Dedifferentiated amniotic fluid mesenchymal stem cell (primary cell): ENCODE results near the gene CFAP119.

Source experiments
- DNase-seq: peaks from one replicate; pipeline ENCODE4 v3.0.0-alpha.2; 2016; ENCODE audit errors: extremely low spot score

The CFAP119 gene

DNA sequence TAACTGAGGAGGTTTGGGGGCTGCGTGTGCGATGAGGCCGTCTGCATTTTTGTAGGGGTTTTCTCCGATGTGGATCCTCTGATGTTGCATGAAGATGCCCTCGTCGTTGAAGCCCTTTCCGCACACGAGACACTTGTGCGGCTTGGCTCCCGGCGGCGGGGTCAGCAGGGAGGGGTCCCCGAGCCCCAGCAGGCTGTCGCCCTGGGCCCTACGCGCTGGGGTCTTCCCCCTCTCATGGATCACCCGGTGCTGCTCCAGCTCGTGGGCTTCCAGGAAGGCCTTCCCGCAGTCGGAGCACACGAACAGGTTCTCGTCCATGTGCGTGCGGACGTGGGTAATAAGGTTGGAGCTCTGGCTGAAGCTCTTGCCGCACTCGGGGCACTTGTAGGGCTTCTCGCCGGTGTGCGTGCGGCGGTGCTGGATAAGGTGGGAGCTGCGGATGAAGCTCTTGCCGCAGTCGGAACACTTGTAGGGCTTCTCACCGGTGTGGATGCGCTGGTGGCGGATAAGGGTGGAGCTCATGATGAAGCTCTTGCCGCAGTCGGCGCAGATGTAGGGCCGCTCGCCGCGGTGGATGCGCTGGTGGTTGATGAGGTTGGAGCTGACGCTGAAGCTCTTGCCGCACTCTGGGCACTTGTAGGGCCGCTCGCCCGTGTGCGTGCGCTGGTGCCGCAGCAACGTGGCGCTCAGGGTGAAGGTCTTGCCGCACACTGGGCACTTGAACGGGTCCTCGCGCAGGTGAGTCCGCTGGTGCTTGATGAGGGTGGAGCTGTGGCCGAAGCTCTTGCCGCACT lies 20.8 kb upstream of the CFAP119 start:
- DNase-seq, result no peak

DNA sequence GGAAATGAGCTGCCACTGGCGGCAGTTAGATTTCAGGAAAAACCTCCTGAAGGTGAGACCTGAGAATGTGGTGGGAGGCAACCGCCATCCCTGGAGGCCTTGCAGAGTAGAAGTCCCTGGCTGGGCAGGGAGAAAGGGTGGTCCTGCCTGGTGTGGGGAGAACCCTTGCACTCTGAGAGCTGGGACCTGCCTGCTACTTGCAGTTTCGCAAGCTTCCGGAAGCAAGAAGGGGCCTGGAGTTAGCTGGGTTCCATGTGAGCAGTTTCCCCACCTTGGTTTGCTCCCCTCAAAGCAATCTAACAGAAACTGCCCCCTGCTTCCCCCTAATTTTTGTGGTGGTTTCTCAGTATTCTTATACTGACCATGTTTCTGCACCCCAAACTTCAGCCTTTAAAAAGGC lies 18.7 kb upstream of the CFAP119 start:
- no peak for DNase-seq

DNA sequence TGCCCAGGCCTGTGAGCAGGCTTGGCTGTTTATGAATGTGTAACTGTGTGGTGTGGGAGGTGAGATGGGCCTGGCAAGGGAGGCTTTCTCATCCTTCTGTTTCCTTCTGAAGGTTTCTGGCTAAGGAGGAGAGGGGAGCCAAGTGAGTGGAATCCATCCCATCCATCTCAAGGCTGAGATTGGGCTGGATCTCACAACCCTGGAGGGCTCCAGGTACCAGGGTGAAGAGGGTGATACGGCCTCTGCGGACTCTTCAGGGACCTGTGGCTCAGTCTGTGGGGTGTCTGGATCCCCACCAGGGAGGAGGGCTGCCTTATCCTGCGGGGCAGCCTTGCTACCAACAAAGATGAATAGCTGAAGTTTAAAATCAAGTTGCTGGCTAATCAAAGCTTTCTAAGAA lies 18.2 kb upstream of the CFAP119 start:
- DNase-seq, result no peak

DNA sequence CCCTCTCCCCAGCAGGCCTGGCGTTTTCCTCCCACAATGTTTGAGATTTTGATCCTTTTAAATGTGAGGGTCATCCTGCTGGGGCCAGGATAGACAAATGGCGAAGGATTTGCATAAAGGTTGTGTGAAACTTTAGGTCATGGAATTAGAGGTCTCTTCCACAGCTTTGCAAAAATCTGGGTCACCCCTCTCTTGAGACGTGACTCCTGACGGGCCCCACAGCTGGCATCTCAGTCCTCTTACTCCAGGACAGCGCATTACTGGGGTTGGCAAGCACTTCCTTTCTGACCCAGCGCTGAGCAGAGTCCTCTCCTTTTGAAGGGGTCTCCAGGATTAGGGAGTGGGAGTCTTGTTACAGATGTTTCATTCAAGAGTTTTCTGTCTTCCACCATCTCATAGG lies 17.7 kb upstream of the CFAP119 start:
- DNase-seq, result no peak

DNA sequence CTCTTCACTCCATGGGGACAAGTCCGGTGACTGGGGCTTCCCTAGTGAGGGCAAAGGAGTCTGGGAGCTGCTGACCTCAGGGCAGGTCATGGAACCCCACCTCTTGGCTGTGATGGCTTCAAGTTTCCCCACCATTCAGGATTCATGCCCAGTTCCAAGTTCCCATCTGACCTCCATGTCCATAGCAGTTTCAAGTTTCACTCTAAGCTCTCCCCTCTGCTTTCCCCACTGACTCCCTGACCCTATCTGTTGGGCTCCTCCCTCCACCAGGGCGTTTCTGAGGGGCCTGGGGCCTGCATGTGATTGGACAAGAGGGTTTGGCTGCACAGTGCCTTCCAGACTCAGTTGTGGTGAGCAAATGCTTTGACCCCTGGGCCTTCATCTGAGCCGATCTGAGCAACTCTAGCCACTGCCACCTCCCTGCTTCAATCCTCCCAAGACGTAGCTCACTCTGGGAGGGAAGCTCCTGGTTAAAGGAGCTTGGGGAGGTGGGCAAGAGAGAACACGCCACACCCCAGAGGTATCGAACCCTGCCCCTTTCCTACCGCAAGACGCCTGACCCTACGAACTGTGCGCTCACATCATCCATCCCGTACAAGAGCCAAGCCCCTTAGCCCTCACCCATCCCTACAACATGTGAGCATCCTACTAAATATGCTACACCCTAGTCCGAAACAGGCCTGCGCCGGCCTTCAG lies 16.8 kb upstream of the CFAP119 start:
- no peak for DNase-seq

DNA sequence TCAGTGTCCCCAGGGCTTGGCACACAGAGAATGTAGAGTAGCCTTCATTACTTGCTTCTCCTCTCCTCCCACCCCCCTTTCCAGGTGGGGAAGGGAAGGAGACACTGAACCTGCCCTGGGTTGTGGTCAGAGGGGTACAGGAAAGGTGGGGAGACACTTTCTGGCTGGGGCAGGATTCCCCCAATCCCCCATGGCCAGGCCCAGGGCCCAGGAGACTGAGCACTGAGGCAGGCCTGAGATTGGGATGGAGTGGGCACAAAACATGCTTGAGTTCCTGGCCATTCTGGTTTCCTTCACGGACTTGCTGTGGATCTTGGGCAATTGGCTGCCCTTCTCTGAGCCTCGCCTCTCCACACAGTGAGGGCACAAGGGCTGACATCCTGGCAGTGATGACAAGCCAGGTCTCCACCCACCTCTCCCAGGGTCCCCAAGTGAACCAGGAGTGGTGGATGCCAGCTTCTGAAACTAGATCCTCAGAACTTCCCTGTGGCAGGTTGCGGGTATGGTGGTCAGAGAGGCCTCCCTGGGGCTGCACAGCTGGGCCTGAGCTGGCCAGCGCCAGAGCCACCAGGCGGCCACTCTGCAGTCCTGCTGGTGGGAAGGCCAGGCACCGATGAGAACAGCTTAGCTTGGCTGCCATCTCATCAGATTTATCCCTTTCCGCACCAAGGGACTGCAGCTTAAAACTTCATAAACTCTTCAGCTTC lies 15.9 kb upstream of the CFAP119 start:
- DNase-seq, result no peak

DNA sequence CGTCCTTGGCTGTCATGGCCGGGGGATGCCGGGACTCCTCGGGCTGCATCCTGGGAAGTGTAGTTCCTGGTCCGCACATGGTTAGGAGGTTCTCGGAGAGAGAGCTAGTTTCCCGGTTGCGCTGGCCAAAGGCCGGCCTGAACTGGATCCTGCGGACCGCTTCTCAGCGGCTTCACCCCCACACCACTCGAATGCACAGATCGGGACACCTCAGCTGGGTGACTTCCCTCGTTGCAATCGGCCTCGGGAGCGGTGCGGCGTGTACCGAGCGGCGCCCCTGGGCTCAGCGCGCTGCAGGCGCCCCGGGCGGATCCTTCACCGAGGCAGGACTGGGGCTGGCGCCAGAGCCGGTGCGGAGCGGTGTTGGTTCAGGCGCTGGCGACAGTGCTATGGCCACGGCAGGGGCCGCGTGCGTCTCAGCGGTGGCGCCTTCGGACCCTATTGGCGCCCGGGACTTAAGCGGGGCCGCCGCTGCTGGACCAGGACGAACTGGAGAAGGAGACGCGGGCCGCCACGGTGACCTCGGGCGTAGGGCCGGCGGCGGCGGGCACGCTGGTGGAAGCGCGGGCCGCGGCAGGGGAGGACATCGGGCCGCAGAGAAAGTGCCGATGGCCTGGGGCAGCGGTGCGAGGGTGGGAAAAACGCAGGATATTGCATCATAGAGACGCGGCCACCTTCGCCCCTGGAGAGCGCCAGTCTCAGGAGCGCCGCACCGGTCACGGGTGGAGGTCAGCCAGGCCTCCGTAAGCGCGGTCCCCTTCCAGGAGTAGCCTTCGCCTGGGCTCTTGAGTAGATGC lies 13.7 kb upstream of the CFAP119 start:
- DNase-seq, result peak; percentile 61

DNA sequence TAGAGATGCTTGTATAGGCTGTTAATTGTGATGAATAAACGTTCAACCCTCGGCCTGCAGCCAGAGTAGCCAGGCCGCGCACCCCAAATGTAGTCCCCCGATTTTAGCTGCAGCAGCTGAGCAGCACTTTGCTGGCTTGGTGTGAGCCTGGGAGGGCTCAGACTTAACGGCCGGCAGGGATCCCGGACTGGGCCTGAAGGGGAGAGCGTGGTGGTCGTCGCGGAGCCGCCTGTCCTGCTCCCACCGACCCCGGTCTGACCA lies 13.2 kb upstream of the CFAP119 start:
- DNase-seq, result no peak

DNA sequence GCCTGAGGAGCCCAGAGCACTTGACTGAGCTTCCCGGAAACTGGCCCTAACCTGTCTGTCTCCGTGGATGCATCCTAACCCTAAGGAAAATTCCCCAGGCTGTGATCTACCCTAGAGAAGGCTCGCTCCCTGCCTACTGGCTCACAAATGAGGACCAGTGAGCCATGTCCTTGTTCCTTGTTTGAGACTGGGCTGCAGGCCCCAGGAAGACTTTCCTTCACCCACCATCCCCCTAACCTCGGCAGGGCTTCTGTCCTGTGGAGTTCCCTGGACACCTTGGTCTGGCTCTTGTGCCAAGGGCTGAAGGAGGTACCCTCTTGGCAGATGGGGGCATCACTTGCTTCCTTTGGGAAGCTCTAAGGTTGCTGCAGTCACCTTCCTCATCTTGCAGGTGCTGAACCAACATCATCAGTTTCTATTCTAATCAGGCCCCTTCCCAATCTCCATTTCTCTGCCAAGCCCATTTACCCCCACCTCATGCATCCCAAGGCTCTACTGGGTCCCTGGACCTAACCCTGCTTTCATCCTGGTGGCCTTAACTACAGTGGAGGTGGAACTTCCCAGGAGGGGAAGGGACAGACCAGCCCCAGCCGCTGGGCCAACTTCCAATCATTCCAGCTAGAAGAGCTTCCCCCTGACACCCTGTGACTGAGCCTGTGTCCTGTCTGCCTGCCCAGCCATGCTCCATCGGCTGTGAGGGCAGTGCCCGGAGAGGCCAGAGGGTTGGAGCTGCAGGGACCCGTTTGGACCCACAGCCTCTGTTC lies 12.7 kb upstream of the CFAP119 start:
- no peak for DNase-seq

DNA sequence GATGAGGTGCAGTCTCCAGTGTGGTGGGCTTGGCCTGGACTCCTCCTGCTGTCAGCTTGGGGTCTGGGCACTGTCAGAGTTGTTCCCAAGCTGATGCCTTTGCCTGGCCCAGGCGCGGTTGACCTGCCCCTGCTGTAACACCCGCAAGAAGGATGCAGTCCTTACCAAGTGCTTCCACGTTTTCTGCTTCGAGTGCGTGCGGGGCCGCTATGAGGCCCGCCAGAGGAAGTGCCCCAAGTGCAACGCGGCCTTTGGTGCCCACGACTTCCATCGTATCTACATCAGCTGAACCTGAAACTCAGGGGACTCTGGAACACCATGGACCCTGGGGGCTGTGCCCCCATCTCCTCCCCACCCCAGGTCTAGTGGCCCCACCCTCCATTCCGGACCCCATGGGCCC lies 12.0 kb upstream of the CFAP119 start:
- no peak for DNase-seq

DNA sequence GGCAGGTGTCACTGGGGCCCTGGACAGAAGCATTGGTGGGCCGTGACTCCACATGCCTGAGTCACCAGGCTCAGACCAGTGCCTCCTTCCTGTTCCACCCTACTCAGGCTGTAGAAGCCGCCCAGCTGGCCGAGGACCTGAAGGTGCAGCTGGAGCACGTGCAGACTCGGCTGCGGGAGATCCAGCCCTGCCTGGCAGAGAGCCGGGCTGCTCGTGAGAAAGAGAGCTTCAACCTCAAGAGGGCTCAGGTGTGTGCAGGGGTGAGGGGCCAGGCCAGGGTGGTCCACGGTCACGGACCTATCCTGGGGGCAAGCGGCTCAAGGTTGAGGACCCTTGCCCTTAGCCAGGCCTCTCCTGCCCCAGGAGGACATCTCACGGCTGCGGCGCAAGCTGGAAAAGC lies 9.9 kb upstream of the CFAP119 start:
- DNase-seq, result no peak

DNA sequence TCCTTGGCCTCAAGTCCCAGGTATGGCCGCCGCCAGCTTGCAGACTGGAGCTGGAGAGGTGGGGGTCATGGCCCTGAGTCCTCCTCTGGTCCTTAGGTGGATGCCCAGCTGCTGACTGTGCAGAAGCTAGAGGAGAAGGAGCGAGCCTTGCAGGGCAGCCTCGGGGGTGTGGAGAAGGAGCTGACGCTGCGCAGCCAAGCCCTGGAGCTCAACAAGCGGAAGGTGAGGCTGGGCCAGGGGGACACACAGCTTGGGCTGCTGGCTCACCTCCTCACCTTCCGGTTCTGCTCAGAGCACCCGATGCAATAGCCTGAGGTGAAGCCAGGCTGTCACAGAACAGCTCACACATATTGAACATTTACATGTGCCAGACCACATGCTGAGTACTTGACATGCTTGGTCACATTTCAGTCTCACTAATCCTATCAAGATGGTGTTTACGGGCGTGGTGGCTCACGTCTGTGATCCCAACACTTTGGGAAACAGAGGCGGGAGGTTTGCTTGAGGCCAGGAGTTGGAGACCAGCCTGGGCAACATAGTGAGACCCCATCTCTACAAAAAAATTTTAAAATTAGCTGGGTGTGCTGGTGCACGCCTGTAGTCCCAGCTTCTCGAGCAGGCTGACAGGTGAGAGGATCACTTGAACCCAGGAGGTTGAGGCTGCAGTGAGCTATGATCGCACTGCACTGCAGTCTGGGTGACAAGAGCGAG lies 7.7 kb upstream of the CFAP119 start:
- DNase-seq, result no peak

DNA sequence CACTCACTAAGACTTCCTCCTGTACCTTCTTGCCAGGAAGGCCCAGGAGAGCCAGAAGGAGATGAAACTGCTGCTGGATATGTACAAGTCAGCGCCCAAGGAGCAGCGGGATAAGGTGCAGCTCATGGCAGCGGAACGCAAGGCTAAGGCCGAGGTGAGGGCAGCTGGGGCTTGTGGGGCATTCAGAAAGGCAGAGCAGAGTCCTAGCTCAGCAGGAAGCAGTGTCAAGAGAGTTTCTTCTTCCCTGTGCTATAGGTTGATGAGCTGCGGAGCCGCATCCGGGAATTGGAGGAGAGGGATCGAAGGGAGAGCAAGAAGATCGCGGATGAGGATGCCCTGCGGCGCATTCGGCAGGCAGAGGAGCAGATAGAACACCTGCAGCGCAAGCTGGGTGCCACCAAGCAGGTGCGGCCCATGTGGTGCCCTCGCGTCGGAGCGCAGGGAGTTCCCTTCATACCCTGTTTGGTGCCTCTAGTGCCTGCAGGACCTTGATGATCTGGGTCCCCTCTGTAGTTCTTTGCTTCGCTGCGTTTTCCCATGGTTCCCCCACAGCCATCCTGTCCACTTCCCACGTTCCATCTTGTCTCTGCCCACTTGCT lies 6.8 kb upstream of the CFAP119 start:
- no peak for DNase-seq

DNA sequence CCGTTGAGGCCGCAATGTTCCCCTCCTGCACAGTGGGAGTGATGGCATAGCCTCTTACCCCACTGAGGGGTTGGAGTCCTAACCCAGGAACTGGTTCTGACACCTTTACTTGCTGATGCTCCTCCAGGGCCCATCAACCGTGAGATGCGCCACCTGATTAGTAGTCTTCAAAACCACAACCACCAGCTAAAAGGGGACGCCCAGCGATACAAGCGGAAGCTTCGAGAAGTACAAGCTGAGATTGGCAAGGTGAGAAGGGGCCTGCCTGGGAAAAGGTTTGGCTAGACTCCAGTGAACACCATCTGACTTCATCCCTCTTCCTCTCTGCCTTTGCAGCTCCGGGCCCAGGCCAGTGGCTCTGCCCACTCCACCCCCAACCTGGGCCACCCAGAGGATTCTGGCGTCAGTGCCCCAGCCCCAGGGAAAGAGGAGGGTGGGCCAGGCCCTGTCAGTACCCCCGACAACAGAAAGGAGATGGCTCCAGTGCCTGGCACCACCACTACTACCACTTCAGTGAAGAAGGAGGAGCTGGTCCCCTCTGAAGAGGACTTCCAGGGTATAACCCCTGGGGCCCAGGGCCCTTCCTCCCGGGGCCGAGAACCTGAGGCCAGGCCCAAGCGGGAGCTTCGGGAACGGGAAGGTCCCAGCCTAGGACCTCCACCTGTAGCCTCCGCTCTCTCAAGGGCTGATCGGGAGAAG lies 6.1 kb upstream of the CFAP119 start:
- no peak for DNase-seq

DNA sequence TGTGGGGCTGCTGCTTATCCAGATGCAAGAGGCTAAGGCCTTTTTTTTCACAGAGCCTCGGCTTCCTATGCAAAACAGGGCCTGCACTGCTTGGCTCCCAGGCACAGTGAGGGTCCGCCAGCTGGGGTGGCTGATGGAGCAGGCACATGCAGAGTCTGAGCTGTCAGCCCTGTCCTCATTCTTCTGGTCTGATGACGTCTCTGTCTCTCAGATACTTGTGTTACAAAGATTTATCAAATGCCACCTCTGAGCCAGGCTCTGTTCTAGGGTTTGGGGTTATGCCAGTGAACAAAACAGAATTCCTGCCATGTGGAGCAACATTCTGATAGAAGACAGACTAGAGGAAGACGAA lies 5.0 kb upstream of the CFAP119 start:
- DNase-seq, result no peak

DNA sequence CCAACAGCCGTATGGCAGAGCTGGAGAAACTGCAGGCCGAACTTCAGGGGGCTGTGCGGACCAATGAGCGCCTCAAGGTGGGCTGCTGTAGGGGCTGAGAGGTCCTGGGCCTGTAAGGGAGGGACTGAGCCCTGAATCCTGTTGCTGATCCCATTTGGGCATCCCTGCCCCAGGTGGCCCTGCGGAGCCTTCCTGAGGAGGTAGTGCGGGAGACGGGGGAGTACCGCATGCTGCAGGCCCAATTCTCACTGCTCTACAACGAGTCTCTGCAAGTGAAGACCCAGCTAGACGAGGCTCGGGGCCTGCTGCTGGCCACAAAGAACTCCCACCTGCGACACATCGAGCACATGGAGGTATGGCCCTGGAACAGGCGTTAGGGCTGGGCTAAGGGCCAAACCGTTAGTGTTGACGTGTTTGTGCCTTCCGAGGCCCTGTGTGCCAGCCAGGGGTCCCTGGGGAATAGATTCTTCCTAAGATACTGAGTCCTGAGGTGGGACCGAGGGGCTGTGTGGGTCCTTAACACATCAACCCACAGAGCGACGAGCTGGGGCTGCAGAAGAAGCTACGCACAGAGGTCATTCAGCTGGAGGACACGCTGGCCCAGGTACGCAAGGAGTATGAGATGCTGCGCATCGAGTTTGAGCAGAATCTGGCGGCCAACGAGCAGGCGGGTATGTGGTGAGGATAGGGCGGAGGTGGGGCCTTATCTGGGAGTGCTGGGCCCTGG lies 4.5 kb upstream of the CFAP119 start:
- DNase-seq, result no peak

DNA sequence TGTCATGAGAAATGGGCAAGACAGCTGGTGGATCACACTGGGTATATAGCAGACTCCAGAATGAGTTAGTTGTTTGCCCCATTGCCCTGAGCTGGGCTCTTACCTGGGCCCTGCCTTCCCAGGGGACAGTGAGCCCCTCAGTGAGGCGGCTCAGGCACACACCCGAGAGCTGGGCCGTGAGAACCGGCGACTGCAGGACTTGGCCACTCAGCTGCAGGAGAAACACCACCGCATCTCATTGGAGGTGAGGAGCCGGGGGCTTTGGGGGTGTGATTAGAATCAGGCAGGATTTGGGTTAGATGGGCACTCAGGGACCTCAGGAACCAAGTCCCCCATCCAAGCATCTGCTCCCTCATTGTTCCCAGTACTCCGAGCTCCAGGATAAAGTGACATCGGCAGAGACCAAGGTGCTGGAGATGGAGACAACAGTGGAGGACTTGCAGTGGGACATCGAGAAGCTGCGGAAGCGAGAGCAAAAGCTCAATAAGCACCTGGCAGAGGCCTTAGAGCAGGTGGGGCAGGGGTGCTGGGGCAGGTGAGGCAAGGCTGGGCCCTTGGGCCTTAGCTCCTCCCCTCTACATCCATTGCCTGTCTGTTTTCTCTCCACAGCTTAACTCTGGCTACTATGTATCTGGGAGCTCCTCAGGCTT lies 3.1 kb upstream of the CFAP119 start:
- DNase-seq, result no peak

DNA sequence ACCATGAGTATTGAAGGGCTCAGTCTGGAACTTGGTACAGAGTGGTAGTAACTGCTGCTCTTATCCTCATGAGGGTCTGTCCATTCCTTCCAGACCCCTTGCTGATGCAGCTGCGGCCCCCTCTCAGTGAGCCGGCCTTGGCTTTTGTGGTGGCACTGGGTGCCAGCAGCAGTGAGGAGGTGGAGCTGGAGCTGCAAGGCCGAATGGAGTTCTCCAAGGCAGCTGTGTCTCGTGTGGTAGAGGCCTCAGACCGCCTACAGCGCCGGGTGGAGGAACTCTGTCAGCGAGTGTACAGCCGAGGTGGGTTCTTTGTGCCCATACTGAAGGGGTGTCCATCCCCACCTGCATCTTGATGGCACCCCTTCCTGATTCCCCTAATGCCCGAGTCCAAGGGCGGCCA lies 2.2 kb upstream of the CFAP119 start:
- no peak for DNase-seq
